Heart left ventricle (tissue), 13 donors: ENCODE measurements around the gene SMYD1.

Experiments
- CTCF ChIP-seq, 12 donors: fragments of 200-600 bp; sonication (generic) in 4 of 12; IDR thresholded peaks; one replicate each; pipeline versions ENCODE4 v1.5.0 to v1.8.0; 2018 to 2022; ENCODE audit warnings: antibody characterized with exemption in 12 of 12, mild to moderate bottlenecking in 5 of 12
- POLR2A ChIP-seq, 2 donors: fragments of 450-650 bp; IDR thresholded peaks; one replicate each; pipeline ENCODE4 v1.6.1; 2017; ENCODE audit warnings: antibody characterized with exemption in 2 of 2, mild to moderate bottlenecking in 2 of 2, moderate library complexity in 2 of 2
- donor health status: ischemic (EF 13 %, LVEDD 7.1; RV severe dilation, severe dysfunction).
- donor health status: DM: no; HTN: yes; CAD: no.
- donor health status: DM: no; HTN: no; CAD: no.
- donor health status: ischemic (EF 25% LVEDD 6.9; RV normal size, moderate dysfunction).
- donor health status: ischemic (EF 25% LVEDD 5.7; RV mildly dilated, moderate dysfunction).
- donor health status: ischemic (EF 35%, LVEDD 5.7; RV mildly dilated, moderate dysfunction).
- donor health status: nonischemic (EF 11% LVEDD 7.7; RV severe dilation, severe dysfunction).
- donor health status: DM: yes; HTN: yes; CAD: no.
- donor health status: PGD.
- donor health status: ischemic (EF 29% LVEDD 5.4; RV normal size, mild dysfunction).
- donor health status: nonischemic (EF 23%, LVEDD 6.1; RV moderate dilation, normal function).

DNA sequence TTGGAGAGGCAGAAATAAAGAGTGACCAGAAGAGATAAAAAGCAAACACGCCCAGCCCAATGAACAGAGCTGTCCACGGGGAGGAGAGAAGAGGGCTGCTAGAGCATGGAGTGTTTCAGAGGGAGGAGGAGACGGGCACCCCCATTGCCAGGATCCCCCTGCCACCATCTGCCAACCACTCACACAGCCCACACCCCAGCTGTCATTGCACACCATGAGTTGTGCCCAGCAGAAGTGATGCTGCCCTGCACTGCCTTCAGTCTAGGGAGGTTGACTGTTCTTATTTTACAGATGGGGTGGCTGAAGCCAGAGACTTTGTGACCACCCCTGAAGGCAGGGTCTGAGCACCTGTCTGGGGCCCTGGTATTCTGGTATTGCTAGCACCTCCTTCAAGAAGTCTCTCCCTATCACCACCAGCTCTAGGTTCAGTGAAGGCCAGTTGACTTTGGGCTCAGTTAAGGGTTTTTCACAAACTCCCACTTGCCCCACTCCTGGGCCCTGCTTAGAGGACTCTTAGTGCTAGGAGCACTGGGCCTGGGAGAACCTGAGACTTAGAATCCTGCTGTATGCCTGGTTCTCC, 57.8 kb downstream of the SMYD1 start:
- TF ChIP-seq CTCF (IDR thresholded peaks at IDR 0.05) (no peak), POLR2A (IDR thresholded peaks at IDR 0.05) (no peak)
